Measurements from ENCODE around the gene KRTAP9-6. TPM values are rescaled to one million over a fixed set of nuclear protein-coding genes. Genes with fewer than 3 reads are reported as not detected.
"Not testable (repeated sequence)": the region's sequence is repeated elsewhere in the genome, so short reads cannot be mapped to it uniquely, and the experiment has no call there.

KRTAP9-6 gene
- polyA plus RNA-seq, 2 of the 4 experiments (the other 2 are of a cell fraction), result not detected

- ChIA-PET CTCF (interaction anchor here (1.1 kb wide), 1 partner anchor 10 kb away, joined by 4 read pairs; no protein-coding TSS in a partner anchor), POLR2A (no interaction called here)
- TF ChIP-seq HDAC2 (IDR thresholded peaks at IDR 0.05) (no peak), ZNF302 (CRISPR knock-in tag; IDR thresholded peaks at IDR 0.05) (no peak), HOXB13 (CRISPR knock-in tag; IDR thresholded peaks at IDR 0.05; ENCODE audit: low read depth) (no peak), PHF8 (IDR thresholded peaks at IDR 0.05; ENCODE audit: borderline replicate concordance, low read depth) (no peak), CEBPB (IDR thresholded peaks at IDR 0.05) (no peak), KDM1A (IDR thresholded peaks at IDR 0.05; ENCODE audit: low read depth) (no peak), PBX3 (IDR thresholded peaks at IDR 0.05) (no peak), FOSB (CRISPR knock-in tag; IDR thresholded peaks at IDR 0.05) (no peak), REST (IDR thresholded peaks at IDR 0.05) (no peak), EP300 (IDR thresholded peaks at IDR 0.05) (no peak), MAZ (IDR thresholded peaks at IDR 0.05; ENCODE audit: borderline replicate concordance, low read depth, low read length) (no peak), EHF (CRISPR knock-in tag; IDR thresholded peaks at IDR 0.05) (no peak), KDM5A (IDR thresholded peaks at IDR 0.05) (no peak)
- ATAC-seq (no peak), DNase-seq (ENCODE audit: low read depth in 1 of 2, low spot score in 1 of 2) (no peak), FAIRE-seq (no peak)
- Histone ChIP-seq H3K4me1 (no peaks in the 10 kb centered on the region), H3K4me3 (no peak overlapping the region), H3K4me2 (no peak overlapping the region), H3K9me3 (no peaks in the 10 kb centered on the region), H3K27ac (no peak overlapping the region)
- 82% methylated on average over 2 of the region's 2 CpGs for WGBS (ENCODE audit: missing lambda C conversion rate)
These were observed 2.0 kb upstream of the KRTAP9-6 start for GRCh38 chr17:41263212-41263611.

GRCh38 chr17:41264599-41264998, 579 bp upstream of the KRTAP9-6 start:
- CTCF ChIA-PET, result interaction anchor here (1.4 kb wide), 1 partner anchor 12 kb away, joined by 4 read pairs; no protein-coding TSS in a partner anchor
- DNase-seq (ENCODE audit: low read depth in 1 of 2, low spot score in 1 of 2), result no peak
- H3K9me3 ChIP-seq, result no peaks in the 10 kb centered on the region
- ATAC-seq, result no peak
- no peak overlapping the region for H3K4me2 ChIP-seq
- H3K4me3 ChIP-seq, result no peak overlapping the region
- no peak overlapping the region for H3K27ac ChIP-seq
- TF ChIP-seq KDM1A (IDR thresholded peaks at IDR 0.05; ENCODE audit: low read depth) (no peak), ESRRA (IDR thresholded peaks at IDR 0.05; ENCODE audit: borderline replicate concordance, low read length) (no peak), CHD2 (IDR thresholded peaks at IDR 0.05; ENCODE audit: low read length, partially characterized antibody) (no peak), MYC (IDR thresholded peaks at IDR 0.05; ENCODE audit: borderline replicate concordance, low read length) (no peak)
- POLR2A ChIA-PET, result no interaction called here
- H3K4me1 ChIP-seq, result no peaks in the 10 kb centered on the region
- 66% methylated on average over 3 of the region's 3 CpGs for WGBS (ENCODE audit: missing lambda C conversion rate)
- FAIRE-seq, result no peak

GRCh38 chr17:41267711-41268110, 2.5 kb downstream of the KRTAP9-6 start:
- FAIRE-seq, result no peak
- no peaks in the 10 kb centered on the region for H3K4me1 ChIP-seq
- TF ChIP-seq NR3C1 (IDR thresholded peaks at IDR 0.05), result no peak
- TF ChIP-seq ELK1 (IDR thresholded peaks at IDR 0.05; ENCODE audit: low read depth, low read length), result no peak
- TF ChIP-seq HOXA7 (CRISPR knock-in tag; IDR thresholded peaks at IDR 0.05), result no peak
- TF ChIP-seq E2F6 (IDR thresholded peaks at IDR 0.05; ENCODE audit: borderline replicate concordance, low read depth), result no peak
- no peak for TF ChIP-seq ZNF302 (CRISPR knock-in tag; IDR thresholded peaks at IDR 0.05)
- no peak for TF ChIP-seq HMGXB4 (CRISPR knock-in tag; IDR thresholded peaks at IDR 0.05; ENCODE audit: borderline replicate concordance)
- no peak for TF ChIP-seq BHLHE40 (IDR thresholded peaks at IDR 0.05; ENCODE audit: low read depth, low read length)
- WGBS (ENCODE audit: missing lambda C conversion rate), result 61% methylated on average over 3 of the region's 3 CpGs
- H3K27ac ChIP-seq, result no peak overlapping the region
- CTCF ChIA-PET, result no interaction called here
- POLR2A ChIA-PET, result no interaction called here
- no peaks in the 10 kb centered on the region for H3K9me3 ChIP-seq
- ATAC-seq, result no peak
- H3K4me3 ChIP-seq, result no peak overlapping the region
- no peak for DNase-seq (ENCODE audit: low read depth in 1 of 2, low spot score in 1 of 2)
- no peak overlapping the region for H3K4me2 ChIP-seq

GRCh38 chr17:41271323-41271722, 6.1 kb downstream of the KRTAP9-6 start:
- H3K4me3 ChIP-seq; H3K4me1 ChIP-seq; FAIRE-seq; ATAC-seq; H3K27ac ChIP-seq; DNase-seq (ENCODE audit: low read depth in 1 of 2, low spot score in 1 of 2); H3K4me2 ChIP-seq; H3K9me3 ChIP-seq; POLR2A ChIA-PET: not testable (repeated sequence)
- CTCF ChIA-PET, result interaction anchor here (0.8 kb wide), 1 partner anchor 277 kb away, joined by 3 read pairs; no protein-coding TSS in a partner anchor
- WGBS (ENCODE audit: missing lambda C conversion rate), result 0% methylated on average over 1 of the region's 1 CpG
